Smooth muscle cell (in vitro differentiated cells): ENCODE data around the gene GAREM2. TPM values are rescaled to one million over a fixed set of nuclear protein-coding genes. Genes with fewer than 3 reads are reported as not detected.
"Not testable (repeated sequence)": the region's sequence is repeated elsewhere in the genome, so short reads cannot be mapped to it uniquely, and the experiment has no call there.

Source experiments
- DNase-seq: peaks from one replicate; lab custom pipeline; 2025; ENCODE audit not compliant: unreplicated experiment; lab: John Stamatoyannopoulos, UW
- H2AFZ ChIP-seq: fragments of 200-600 bp; sonication (generic); 2 replicates; pipeline ENCODE4 v1.6.0; 2016; ENCODE audit warnings: antibody characterized with exemption, low read depth, mild to moderate bottlenecking
- H3F3A ChIP-seq: fragments of 200-600 bp; sonication (generic); 2 replicates; pipeline ENCODE4 v1.6.0; 2017; ENCODE audit warnings: antibody characterized with exemption, low read depth
- H3K27ac ChIP-seq: fragments of 200-600 bp; sonication (generic); 2 replicates; pipeline ENCODE4 v1.5.1; 2016; ENCODE audit warnings: low read depth, mild to moderate bottlenecking
- H3K27me3 ChIP-seq: fragments of 200-600 bp; sonication (generic); 2 replicates; pipeline ENCODE4 v1.6.1; 2016; ENCODE audit warnings: low read depth, mild to moderate bottlenecking
- H3K36me3 ChIP-seq: fragments of 200-600 bp; sonication (generic); 2 replicates; pipeline ENCODE4 v1.5.1; 2016; ENCODE audit warnings: low read depth
- H3K4me1 ChIP-seq: fragments of 200-600 bp; sonication (generic); 2 replicates; pipeline ENCODE4 v1.5.1; 2016; ENCODE audit warnings: low read depth
- H3K4me2 ChIP-seq: fragments of 200-600 bp; sonication (generic); 2 replicates; pipeline ENCODE4 v1.6.0; 2016; ENCODE audit warnings: mild to moderate bottlenecking
- H3K4me3 ChIP-seq: fragments of 200-600 bp; sonication (generic); 2 replicates; pipeline ENCODE4 v1.5.1; 2016; ENCODE audit warnings: mild to moderate bottlenecking
- H3K79me2 ChIP-seq: fragments of 200-600 bp; sonication (generic); 2 replicates; pipeline ENCODE4 v1.6.0; 2016; ENCODE audit warnings: low read depth, mild to moderate bottlenecking
- H3K9ac ChIP-seq: fragments of 200-600 bp; sonication (generic); 2 replicates; pipeline ENCODE4 v1.6.0; 2016; ENCODE audit warnings: low read depth
- H3K9me3 ChIP-seq: fragments of 200-600 bp; sonication (generic); replicated peaks from 2 replicates; pipeline ENCODE4 v1.5.1; 2016; ENCODE audit warnings: low read depth
- H4K20me1 ChIP-seq: fragments of 200-600 bp; sonication (generic); 2 replicates; pipeline ENCODE4 v1.6.0; 2016; ENCODE audit warnings: low read depth
- CTCF ChIP-seq: fragments of 200-600 bp; sonication (generic); IDR thresholded peaks from 2 replicates; pipeline ENCODE4 v1.5.1; 2017; ENCODE audit warnings: borderline replicate concordance, mild to moderate bottlenecking, antibody characterized with exemption; ENCODE audit not compliant: insufficient read depth, poor library complexity, severe bottlenecking
- WGBS: methylation state at CpG from one replicate; pipeline ENCODE4 v1.1.7; 2016; ENCODE audit warnings: low lambda C conversion rate; 5-methylcytosine and 5-hydroxymethylcytosine counted together
- polyA plus RNA-seq: library from polyadenylated mRNA; unstranded; fragments of >200 nt; fragmentation: Nextera tagmentation; extraction: Ambion mirVana; gene quantifications from 2 replicates; pipeline ENCODE4 v1.2.1, GENCODE V29; 2016
- total RNA-seq: library from RNA; depleted of rRNA; stranded (reverse); fragments of >200 nt; gene quantifications from 2 replicates; pipeline ENCODE4 v1.2.3, GENCODE V29; 2014

GAREM2 gene
- total and polyA plus RNA-seq, 2 experiments from 2014 or later = 2.9 to 16.2 TPM

- Histone ChIP-seq H3K36me3 (no peaks in the 10 kb centered on the region), H3K27me3 (no peaks in the 10 kb centered on the region), H3K4me1 (no peaks in the 10 kb centered on the region), H3K79me2 (no peaks in the 10 kb centered on the region), H3K27ac (no peak overlapping the region), H3F3A (no peaks in the 10 kb centered on the region), H2AFZ (no peak overlapping the region), H3K9ac (no peak overlapping the region), H3K4me3 (no peak overlapping the region), H4K20me1 (no peaks in the 10 kb centered on the region), H3K4me2 (no peak overlapping the region), H3K9me3 (no peaks in the 10 kb centered on the region)
- WGBS = 80% methylated on average over 4 of the region's 4 CpGs
- no peak for TF ChIP-seq CTCF
- DNase-seq = no peak
These were observed 7.5 kb upstream of the GAREM2 start for GRCh38 chr2:26165403-26165802.

- H3K9me3 ChIP-seq, H3K4me2 ChIP-seq, H3K4me3 ChIP-seq, H3K27ac ChIP-seq, H3K4me1 ChIP-seq, H3K79me2 ChIP-seq, H3K27me3 ChIP-seq, DNase-seq, H4K20me1 ChIP-seq, H3K9ac ChIP-seq, H3K36me3 ChIP-seq, H2AFZ ChIP-seq, H3F3A ChIP-seq: not testable (repeated sequence)
- 89% methylated on average over 6 of the region's 6 CpGs for WGBS
These were observed 6.3 kb upstream of the GAREM2 start for GRCh38 chr2:26166541-26166940.

- Histone ChIP-seq H3K27me3 (peaks cover 20% of the 10 kb centered on the region), H3K4me2 (no peak overlapping the region), H3F3A (no peaks in the 10 kb centered on the region), H4K20me1 (no peaks in the 10 kb centered on the region), H3K9ac (no peak overlapping the region), H2AFZ (no peak overlapping the region), H3K4me3 (no peak overlapping the region), H3K36me3 (no peaks in the 10 kb centered on the region), H3K4me1 (no peaks in the 10 kb centered on the region), H3K27ac (no peak overlapping the region), H3K9me3 (no peaks in the 10 kb centered on the region), H3K79me2 (no peaks in the 10 kb centered on the region)
- no peak for TF ChIP-seq CTCF
- DNase-seq = no peak
- WGBS = 96% methylated on average over 4 of the region's 4 CpGs
These were observed 4.1 kb upstream of the GAREM2 start for GRCh38 chr2:26168785-26169184.

GRCh38 chr2:26169226-26169625 is 3.7 kb upstream of the GAREM2 start:
- no peak for DNase-seq
- H2AFZ ChIP-seq = no peak overlapping the region
- H3K79me2 ChIP-seq = no peaks in the 10 kb centered on the region
- H3K36me3 ChIP-seq = no peaks in the 10 kb centered on the region
- H3K27me3 ChIP-seq = peaks cover 24% of the 10 kb centered on the region
- no peaks in the 10 kb centered on the region for H3F3A ChIP-seq
- WGBS = 92% methylated on average over 5 of the region's 5 CpGs
- H3K4me2 ChIP-seq = no peak overlapping the region
- no peaks in the 10 kb centered on the region for H3K4me1 ChIP-seq
- no peaks in the 10 kb centered on the region for H4K20me1 ChIP-seq
- TF ChIP-seq CTCF = no peak
- H3K9ac ChIP-seq = no peak overlapping the region
- H3K27ac ChIP-seq = no peak overlapping the region
- no peaks in the 10 kb centered on the region for H3K9me3 ChIP-seq
- H3K4me3 ChIP-seq = no peak overlapping the region
